ENCODE results near the gene ZFP36.

GRCh38 chr19:39425744-39426143, 19.1 kb downstream of the ZFP36 start:
- TF ChIP-seq, protein P1, sequence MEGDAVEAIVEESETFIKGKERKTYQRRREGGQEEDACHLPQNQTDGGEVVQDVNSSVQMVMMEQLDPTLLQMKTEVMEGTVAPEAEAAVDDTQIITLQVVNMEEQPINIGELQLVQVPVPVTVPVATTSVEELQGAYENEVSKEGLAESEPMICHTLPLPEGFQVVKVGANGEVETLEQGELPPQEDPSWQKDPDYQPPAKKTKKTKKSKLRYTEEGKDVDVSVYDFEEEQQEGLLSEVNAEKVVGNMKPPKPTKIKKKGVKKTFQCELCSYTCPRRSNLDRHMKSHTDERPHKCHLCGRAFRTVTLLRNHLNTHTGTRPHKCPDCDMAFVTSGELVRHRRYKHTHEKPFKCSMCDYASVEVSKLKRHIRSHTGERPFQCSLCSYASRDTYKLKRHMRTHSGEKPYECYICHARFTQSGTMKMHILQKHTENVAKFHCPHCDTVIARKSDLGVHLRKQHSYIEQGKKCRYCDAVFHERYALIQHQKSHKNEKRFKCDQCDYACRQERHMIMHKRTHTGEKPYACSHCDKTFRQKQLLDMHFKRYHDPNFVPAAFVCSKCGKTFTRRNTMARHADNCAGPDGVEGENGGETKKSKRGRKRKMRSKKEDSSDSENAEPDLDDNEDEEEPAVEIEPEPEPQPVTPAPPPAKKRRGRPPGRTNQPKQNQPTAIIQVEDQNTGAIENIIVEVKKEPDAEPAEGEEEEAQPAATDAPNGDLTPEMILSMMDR (conservative IDR thresholded peaks at IDR 0.05 in 1 of 2, IDR thresholded peaks at IDR 0.05 in 1 of 2; ENCODE audit: low read depth in 1 of 2, low read length in 2 of 2) = no peak
- no peak for TF ChIP-seq EZH2 (IDR thresholded peaks at IDR 0.05; ENCODE audit: low read length, missing control alignments)

Measured in fibroblast of lung (primary cell).